Occipital lobe (tissue), 2 donors: ENCODE results near the gene POLR3H. TPM values are rescaled to one million over a fixed set of nuclear protein-coding genes. Genes with fewer than 3 reads are reported as not detected.
A peak's percentile ranks its signal among the peaks of the same experiment; 100 is the strongest.

Experiments
- DNase-seq: peaks from one replicate; lab custom pipeline; 2025; lab: John Stamatoyannopoulos, UW
- total RNA-seq: library from RNA; depleted of rRNA; stranded (reverse); fragments of >200 nt; gene quantifications from one replicate; pipeline ENCODE4 v1.2.3, GENCODE V29; 2014

The POLR3H gene
- total RNA-seq, 1 donor from 2014 or later: 23.7 TPM

DNA sequence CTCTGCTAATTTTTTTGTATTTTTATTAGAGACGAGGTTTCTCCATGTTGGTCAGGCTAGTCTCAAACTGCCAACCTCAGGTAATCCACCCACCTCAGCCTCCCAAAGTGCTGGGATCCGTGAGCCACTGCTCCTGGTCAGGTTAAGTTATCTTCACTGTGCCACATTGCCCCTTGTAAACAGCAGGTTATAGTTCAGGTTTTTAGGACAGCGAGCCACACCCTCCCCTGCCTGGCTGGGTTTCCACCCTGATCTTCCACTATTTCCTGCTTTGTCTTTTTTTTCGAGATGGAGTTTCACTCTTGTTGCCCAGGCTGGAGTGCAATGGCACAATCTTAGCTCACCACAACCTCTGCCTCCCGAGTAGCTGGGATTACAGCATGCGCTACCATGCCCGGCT lies 59.2 kb downstream of the POLR3H start:
- DNase-seq: no peak

DNA sequence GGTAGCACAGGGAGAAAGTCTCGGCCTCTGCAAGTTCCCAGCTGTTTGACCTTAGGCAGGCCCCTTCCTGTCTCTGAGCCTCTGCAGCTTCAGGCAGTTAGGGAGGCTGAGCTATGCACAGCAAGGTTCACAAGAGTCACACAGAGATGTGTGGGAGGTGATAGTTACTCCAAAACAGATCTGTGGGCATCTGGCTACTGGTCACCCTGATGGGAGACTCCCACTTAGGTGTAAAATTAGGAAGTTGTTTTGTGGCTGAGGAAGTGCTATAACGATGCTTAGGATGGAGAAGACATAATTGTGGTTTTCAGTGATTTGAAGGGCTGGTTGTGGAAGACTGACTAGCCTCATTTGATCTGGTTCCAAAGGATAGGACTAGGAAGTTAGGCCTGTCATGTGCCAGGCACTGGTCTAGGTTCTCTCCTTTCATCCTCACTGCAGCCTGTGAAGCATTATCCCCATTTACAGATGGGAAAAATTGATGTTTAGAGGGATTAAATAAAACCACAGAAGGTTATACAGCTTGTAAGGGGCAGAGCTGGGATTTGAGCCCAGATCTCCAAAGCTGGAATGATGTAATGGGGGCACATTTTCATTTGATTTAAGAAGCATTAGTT lies 61.8 kb downstream of the POLR3H start:
- DNase-seq: no peak

DNA sequence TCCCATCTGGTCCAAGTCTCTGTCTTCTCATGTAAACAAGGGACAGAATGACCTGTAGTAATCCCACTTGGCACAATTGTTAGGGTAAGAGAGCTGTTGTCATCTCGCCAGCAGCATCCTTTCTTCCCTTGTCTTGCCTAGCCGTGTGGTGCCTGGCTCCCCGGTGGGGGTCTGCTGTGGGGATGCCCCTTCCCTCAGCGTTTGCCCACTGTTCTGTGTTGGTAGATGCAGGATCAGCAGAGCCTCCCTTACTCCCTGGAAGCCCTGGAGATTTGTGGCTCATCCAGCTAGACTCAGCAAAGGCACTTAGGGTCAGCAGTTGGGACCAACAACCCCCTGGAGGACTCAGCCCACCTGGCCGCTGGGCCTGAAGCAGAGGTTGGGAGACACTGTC lies 62.3 kb downstream of the POLR3H start:
- DNase-seq: no peak

DNA sequence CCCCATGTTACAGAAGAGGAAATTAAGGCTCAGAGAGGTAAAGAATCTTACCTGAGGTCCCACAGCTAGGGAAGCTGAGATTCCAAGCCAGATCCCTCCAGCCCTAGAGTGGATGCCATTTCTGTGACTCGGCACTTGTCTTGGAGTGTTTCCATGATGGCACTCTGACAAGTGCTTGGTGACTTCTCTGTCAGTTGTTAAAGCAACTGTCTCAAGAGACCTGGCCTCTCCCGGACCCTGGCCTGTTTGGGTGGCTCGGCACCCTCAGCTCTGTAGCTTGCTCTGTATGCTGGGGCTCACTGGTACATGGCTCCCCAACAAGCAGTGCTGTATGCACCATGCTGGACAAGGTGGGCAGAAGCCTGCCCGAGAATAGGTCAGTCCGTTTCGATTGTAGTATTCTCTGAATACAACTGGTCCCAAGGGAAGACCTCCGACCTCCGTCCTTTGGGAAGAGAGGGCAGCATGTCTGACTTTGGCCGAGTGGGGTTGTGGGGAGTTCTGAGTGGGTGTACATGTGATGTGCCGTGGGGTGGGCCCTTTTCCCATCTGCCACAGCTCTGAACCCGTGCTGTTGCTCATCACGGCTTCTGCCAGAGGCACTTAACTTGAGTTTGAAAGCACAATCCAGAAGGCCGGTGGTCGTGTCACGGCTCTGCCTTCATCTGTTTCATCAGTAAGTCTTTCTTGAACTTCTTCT lies 63.0 kb downstream of the POLR3H start:
- DNase-seq: no peak

DNA sequence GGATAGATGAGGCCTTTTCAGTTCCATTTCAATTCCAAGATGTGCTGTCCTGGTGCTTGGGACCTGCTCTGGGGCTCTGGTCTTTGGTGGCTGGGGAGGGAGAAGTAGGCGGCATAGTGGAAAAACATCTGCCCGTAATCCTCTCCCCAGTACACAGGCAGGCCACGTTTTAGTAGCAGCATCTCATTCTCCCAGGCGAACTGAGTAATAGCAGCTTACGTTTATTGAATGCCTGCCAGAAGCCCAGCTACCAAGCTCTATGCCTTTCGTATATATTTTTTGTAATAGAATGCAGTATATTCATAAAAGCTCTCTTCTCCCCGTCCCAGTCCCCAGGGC lies 63.9 kb downstream of the POLR3H start:
- DNase-seq: no peak

DNA sequence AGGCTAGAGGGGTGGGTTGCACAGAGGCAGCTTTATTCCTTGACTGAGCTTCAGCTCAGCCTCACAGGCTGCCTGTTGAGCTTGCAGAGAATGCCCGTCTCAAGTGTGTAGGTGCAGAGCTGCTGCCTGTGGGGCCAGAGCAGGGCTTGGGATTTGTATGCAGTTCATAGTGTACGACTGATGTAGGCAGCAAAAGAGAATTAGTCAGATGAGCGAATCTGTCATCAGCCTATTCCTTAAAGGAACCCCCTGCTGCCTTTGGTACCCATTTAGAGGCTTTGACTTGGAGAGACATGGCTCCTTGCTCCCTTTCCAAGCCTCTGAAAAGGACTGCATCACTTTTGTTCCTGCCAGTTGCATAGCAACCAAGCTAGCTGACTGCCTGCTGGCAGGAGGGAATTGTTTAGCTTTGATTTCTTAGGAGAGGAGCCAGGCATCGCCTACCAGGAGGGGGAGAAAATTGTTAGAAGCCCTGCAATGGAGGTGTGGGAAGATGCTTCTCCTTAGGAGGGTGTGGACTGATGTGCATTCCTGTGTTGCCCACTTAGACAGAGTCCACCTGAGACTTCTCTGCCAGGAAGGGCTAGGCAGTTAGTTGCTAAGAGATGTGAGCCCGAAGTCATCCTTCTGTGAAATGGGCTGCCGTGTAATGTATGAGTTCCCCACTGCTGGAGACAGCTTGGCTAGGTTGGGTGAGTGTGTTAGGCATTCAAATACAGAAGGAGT lies 64.4 kb downstream of the POLR3H start:
- DNase-seq: peak; percentile 78

DNA sequence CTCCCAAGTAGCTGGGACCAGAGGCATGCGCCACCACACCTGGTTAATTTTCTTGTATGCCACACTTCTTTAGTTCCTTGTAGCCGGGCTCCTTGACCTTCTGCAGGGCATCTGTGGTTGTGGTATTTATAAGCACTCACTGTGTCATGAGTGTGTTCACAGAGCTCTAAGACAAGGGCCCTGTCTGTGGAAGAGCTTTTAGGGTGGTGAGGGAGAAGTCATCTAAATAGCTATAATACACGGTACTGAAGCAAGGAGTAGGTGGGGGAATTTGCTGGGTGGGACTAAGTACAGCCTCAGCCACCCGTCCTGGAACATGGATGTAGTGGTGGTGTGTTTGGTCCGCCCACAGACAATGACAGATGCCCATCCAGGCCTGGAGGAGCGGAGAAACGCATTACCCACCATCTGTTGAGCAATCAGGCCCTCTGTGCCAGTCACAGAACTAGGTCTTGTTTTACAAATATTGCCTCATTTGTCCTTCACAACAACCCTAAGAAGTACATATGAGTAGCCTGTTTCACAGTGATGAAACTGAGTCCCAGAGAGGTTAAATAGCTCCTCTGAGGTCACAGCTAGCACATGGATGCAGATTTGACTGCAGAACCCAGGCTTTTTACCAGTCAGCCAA lies 65.3 kb downstream of the POLR3H start:
- DNase-seq: no peak

DNA sequence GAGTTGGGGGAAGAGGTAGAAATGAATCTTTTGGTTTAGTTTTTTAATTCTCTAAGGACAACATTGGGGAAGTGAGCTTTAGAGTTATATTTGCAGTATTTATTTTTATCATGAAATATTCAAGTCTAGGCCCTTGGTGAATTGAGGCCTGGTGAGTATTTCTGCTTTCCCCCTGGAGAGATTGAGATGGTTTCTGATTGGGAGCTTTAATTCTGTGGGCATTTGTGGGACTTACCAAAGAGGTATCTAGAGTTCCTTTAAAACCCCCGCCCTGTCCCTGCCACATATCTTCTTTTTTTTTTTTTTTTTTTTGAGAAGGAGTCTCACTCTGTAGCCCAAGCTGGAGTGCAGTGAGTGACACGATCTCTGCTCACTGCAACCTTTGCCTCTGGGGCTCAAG lies 65.8 kb downstream of the POLR3H start:
- no peak for DNase-seq

Other genes starting within 250 kb of the POLR3H start
- 51.3 TPM for gene ZC3H7B, start 242.9 kb downstream of the POLR3H start, total RNA-seq
- 10.0 TPM for gene TEF, start 162.5 kb downstream of the POLR3H start, total RNA-seq
- gene TOB2, start 97.7 kb downstream of the POLR3H start, total RNA-seq: 15.6 TPM
- 35.7 TPM for gene PHF5A, start 75.8 kb downstream of the POLR3H start, total RNA-seq
- 64.4 TPM for gene ACO2, start 75.4 kb downstream of the POLR3H start, total RNA-seq
- 9.4 TPM for gene CSDC2, start 16.5 kb upstream of the POLR3H start, total RNA-seq
- gene PMM1, start 45.4 kb upstream of the POLR3H start, total RNA-seq: 17.2 TPM
- gene DESI1, start 76.6 kb upstream of the POLR3H start, total RNA-seq: 18.1 TPM
- 208 TPM for gene XRCC6, start 76.8 kb upstream of the POLR3H start, total RNA-seq
- gene SNU13, start 144.4 kb upstream of the POLR3H start, total RNA-seq: 62.9 TPM
- 0.16 TPM for gene MEI1, start 155.0 kb upstream of the POLR3H start, total RNA-seq